ENCODE measurements around the gene SCAMP3.

SCAMP3 gene

DNA sequence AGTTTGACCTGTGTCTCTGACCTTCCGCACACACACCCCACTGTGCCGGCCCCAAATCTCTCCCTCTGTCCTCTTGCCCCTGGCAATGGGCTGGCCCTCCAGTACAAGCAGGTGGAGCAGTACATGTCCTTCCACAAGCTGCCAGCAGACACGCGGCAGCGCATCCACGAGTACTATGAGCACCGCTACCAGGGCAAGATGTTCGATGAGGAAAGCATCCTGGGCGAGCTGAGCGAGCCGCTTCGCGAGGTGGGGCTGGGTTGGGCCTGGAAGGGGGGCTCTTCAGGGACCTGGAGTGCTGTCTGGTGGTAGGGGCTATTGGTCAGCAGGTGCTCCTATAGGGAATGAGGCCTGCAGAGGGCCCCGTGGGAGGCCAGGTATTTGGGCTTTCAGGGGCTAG lies 22.9 kb upstream of the SCAMP3 start:
- DNase-seq: no peak

DNA sequence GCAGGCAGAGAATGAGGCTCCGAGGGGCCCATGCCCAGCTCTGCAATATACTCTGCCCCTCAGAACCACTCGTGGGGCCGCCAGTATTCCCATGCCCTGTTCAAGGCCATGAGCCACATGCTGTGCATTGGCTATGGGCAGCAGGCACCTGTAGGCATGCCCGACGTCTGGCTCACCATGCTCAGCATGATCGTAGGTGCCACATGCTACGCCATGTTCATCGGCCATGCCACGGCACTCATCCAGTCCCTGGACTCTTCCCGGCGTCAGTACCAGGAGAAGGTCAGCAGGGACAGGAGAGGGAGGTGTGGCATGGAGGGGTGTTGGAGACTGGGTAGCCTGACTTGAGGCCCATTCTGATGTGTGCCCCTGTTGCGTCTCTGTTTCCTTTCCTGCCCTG lies 22.3 kb upstream of the SCAMP3 start:
- DNase-seq: no peak

DNA sequence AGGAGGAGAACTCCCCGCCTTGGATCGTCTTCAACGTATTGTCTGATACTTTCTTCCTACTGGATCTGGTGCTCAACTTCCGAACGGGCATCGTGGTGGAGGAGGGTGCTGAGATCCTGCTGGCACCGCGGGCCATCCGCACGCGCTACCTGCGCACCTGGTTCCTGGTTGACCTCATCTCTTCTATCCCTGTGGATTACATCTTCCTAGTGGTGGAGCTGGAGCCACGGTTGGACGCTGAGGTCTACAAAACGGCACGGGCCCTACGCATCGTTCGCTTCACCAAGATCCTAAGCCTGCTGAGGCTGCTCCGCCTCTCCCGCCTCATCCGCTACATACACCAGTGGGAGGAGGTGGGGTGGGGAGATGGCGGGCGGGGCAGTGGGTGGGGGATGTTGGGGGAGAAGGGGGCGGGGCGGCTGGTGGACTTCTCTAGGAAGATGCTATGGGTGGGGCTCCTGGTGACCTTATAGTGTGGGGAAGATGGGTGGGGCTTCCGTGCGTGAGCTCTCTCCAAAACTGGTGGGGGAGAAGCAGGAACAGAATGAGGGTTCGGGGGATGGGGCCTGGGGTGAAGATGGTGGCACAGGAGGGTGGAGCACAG lies 20.4 kb upstream of the SCAMP3 start:
- DNase-seq: no peak

DNA sequence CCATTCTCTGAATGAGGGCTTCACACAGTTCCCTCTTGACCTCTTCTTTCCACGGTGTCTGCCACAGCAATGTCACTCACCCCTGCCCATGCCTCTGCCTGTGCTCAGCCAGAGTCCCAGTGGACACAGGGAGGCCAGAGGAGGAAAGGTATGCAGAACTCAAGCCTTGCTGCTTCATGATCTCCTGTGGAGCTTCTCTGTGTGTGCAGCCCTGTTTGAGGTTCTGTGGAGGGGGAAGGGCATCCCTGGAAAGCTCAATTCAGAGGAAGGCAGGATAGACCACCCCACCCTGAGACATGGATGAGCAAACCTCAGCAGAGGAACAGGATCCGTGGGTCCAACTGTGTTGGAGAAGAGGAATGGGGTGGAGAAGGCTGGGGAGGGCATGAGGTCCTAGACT lies 17.1 kb upstream of the SCAMP3 start:
- DNase-seq: no peak

DNA sequence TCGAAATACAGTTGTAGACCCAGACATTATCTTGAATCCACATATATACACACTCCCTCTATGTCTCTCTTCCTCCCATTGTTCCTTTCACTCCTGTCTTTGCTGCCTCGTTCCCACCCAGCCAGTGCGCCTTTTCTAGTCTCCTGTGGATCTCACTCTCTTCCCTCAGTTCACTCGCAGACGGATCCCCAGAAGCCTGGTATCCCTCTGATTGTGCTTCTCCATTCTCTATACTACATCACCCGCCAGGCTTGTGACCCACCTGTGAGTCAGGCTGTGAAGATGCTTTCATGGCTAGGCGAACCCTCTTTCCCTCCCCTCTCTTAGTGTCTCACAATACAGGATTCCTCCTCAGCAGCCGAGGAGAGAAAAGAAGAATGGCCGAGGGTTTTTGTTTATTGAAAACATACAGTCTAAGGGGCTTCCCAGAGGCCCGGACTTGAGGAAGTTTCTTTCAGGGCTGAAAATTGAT lies 16.6 kb upstream of the SCAMP3 start:
- DNase-seq: no peak

DNA sequence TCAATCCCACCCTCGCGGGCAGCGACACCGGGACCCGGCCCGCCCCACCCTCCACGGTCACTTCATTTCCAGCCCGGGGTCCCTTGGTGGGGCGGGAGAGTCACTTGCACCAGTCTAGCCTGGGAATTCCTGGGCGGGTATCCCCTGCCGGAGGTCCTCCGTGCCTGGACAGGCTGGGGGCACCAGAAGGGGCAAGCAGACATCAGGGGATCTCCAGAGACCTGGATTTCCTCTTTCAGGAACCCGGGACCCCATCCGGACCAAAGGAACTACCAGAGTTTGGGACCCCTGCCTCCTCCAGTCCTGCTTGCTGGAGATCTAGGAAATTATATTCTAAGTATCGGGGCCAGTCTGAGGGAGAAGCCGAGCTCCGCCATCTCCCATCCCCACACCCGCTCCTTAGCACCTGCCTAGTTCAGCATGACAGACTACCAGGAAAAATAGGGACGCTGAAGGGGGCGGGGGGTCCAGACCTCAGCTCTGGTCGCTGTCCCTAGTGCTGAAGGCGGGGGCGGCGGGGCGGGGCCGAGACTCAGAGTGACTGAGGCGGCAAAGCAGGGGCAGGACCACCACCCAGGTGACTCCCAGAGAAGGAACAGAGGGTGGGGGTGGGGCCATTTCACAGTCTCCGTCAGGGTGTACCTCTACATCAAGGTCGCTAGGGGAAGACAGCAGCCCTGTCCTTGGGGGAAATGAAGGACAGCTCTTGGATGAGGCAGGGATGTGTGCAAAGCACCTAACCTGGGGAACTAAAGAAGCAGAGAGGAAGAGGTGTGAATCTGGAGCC lies 15.9 kb upstream of the SCAMP3 start:
- DNase-seq: peak; percentile 70

DNA sequence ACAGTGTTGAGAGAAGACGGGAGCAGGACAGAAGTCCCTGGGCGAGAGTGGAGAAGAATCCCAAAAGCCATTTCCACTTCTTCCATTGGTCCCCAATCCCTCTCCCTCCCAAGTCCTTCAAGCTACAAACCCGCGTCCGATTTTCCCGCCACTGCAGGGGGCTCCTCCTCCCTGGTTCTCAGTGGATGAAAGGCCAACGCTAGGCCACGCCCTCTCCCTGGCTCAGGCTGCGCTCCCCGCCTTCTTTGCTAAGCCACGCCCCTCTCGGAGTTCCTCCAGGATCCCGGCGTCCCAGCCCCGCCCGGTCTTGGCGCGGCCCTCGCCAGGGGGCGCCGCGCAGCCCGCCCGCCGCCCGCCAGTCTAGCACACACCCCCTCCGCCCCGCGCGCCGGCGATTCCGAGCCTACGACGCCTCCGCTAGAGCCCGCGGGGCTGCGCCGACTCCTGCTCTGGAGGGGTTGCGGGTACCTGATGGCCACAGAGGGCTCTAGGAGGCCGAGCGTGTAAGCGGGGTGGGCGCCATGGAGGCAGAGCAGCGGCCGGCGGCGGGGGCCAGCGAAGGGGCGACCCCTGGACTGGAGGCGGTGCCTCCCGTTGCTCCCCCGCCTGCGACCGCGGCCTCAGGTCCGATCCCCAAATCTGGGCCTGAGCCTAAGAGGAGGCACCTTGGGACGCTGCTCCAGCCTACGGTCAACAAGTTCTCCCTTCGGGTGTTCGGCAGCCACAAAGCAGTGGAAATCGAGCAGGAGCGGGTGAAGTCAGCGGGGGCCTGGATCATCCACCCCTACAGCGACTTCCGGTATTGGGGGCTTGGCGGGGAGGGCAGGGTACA lies 15.1 kb upstream of the SCAMP3 start, which contains the start of gene HCN3:
Gene HCN3 (plus strand): TSS at position 394 of the 832 bp plus-strand sequence. CDS start 128 bp downstream, at position 522.
- peak; percentile 92 for DNase-seq

DNA sequence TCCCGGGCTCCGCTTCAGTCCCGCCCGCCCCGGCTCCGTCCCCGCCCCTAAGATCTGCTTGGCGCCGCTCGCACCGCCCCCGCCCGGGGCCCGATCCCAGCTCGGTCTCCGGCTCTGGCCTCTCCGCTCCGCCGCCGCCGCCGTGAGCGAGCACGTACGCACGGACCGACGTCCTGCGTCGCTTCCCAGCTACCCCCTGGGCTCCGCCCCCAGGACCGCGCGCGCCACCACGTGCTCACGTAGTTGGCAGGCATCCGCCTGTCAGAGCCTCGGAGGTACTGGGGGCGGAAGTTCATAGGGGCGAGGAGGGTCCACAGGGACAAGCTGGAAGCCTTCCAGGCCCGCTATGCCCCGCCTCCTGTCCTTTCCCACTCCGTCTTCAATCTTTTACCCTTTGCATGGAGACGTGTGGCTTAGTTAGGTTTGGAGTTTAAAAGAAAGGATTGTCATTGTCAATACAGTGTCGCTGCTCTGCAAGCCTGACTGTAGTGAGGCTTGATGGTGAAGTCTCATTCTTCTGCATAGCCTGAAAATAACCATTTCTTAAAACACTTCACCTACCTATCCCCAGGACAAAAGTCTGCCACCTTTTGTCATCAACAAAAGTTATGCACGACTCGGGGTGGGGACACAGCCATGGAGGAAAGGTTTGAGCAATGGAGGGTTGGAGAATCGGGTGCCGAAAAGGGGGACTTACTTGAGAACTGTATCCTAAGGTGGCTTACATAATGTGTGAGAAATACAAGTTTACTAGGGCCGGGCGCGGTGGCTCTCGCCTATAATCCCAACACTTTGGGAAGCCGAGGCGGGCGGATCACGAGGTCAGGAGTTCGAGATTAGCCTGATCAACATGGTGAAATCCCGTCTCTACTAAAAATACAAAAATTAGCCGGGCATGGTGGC lies 11.4 kb upstream of the SCAMP3 start, which contains the start of gene CLK2:
Gene CLK2 (minus strand): TSS at position 162 of the 903 bp plus-strand sequence. CDS start 2,527 bp downstream, outside the sequence.
- peak; percentile 92 for DNase-seq

DNA sequence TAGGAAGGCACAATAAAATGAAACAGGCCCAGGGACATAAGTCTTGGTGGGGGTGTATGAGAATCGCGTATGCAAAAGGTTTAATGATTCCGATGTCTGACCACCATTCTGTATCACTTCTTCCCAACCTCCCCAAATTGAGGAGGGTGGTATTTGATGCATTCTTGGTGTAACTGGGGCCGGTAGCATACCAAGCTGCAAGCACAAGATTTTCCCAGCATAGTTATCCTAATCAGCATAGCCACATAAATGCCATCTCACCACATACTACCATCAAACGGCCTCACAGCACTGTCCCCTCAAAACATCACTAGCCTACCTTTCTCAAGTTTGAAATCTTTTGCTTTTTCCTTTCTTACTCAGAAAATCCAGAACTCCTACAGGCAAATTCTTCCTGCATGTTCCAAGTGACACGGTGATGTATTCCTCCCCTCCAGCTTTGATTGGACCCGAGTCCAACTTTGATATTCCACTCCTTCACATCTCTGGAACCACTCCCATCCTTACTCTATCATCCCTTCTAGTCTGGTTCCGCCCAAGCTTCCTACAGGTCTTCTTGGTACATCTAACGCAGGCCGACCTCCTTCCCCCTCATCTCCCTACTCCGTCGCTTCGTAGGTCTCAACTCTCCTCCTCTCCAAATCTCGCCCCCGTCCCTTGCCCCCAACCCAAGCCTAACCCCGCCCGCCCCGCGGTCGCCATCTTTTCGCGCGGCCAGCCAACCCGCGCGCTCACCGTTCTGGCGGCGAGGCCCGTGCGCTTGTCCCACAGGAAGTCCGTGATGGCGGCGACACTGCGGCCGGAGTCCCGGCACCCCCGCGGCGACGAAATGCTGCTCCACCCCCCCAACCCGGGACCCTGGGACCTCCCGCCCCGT lies 10.5 kb upstream of the SCAMP3 start:
- DNase-seq: no peak

DNA sequence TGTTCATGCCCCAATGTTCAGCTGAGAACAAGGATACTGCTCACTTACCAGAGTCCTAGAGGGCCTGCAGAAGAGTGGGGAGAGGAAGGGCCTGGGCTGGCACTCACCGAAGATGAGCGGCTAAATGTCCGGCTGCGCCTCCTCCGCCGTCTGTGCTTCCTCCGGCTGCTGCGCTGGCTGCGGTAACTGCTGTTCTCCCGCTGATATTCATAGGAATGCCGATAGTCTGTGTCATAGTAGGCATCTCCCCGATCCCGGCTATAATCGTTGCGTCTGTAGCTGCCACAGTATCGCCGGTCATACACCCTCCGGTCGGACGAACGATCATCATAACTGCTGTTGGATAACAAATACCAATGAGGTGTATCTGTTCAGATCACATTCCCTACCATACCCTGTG lies 7.2 kb upstream of the SCAMP3 start:
- no peak for DNase-seq

DNA sequence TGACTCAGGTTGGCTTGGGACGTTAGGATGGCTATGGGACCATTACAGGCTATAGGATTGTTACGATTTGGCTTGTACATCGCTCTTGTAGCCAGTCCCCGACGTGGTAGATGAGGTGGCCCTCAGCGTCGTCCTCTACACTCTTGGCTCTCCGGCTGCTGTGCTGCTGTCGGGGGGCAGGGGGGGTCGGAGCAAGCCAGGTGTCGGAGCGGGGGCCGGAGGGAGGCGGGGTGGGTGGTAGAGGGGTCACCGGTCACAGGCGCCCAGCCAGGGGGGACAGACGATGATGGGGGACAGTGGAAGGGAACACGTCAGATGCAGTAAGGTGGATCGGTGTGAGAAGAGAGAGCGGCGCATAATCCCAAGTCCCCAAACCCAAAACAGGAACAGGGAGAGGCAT lies 6.5 kb upstream of the SCAMP3 start:
- DNase-seq: no peak

DNA sequence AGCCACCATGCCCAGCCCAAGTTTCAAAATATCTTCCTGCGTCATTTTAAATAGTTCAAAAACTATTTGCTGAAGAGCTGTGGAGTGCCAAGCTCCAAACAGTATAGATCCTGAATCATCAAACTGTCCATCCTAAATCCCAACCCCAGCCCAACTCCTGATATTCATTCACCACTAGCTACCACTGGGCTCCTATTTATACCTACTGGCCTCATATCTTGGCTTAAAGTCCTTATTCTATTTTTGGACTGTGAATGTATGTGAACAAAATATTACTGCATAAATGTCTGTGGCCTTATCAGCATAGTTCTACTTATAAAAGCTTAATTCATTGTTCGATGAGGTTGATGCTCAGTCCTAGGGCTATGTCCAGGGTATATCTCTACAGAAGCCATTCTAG lies 5.2 kb upstream of the SCAMP3 start:
- no peak for DNase-seq

DNA sequence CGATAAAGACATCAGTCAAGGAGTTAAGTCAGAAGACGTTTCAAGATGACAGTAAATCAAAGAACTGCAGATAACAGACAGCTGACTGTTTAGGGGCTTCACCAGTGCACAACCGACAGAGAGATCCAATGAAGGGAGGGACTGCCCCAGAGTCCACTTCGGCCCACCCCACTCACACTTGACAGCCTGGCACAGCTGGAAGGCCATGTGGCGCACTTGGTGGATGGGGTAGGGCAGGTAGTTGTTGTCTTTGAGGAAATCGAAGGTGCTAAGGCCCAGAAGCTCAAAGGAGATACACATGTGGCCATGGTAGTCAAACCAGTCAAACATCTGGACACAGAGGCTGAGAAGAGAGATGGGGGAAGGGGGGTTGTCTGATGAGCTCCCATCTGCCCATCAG lies 4.4 kb upstream of the SCAMP3 start:
- DNase-seq: no peak

DNA sequence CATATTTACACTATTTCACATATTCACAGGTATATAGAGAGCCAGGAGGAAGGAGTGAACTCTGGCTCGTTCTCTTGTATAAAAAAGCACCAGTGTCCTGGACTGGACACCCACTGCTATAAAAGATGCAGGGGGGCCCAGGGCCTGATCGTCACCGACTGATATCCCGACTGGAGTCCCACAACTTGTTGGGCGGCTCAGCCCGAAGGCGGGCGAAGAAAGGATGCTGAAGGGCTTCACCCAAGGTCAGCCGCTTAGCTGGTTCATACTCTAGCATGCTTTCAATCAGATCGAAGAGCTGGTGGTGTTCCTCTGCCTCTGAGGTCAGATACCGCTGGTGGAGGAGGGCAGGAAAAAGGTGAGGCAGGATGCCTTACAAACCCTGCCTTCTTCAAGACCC lies 907 bp upstream of the SCAMP3 start:
- no peak for DNase-seq

DNA sequence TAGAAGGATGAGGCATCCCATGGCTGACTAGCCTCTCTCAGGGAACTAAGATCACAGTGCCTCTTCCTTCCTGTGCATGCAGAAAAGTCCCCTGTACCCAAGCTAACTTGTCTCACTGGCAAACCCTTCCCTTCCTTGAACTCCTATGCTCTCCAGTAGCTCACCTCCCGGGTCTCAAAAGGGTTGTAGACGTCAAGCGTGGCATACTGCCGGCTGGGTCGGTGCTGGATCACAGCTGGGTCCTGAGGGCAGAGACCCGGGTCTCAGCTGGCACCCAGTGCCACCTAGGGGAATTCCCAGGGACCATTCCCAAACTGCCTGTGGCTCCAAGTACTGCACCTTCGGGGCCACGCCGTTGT lies 688 bp downstream of the SCAMP3 start:
- no peak for DNase-seq

DNA sequence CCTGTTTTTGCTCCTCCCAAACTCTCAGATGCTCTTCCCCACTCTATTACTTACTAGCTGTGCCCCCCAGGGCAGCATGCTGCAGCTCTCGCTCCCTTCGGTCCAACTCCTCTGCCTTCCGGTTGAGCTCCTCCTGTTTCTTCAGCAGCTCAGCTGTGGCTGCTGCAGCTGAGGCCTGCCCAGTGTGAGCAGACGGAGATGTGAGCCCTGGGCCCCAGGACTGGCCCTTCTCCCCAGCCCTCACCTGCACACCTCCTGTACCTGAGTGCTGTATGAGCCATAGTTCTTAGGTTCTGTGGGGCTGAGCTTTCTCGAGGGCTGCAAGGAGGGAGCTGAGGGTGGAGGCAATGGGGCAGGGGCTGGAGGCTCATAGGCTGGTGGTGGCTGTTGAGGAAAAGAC lies 1.9 kb downstream of the SCAMP3 start:
- no peak for DNase-seq

DNA sequence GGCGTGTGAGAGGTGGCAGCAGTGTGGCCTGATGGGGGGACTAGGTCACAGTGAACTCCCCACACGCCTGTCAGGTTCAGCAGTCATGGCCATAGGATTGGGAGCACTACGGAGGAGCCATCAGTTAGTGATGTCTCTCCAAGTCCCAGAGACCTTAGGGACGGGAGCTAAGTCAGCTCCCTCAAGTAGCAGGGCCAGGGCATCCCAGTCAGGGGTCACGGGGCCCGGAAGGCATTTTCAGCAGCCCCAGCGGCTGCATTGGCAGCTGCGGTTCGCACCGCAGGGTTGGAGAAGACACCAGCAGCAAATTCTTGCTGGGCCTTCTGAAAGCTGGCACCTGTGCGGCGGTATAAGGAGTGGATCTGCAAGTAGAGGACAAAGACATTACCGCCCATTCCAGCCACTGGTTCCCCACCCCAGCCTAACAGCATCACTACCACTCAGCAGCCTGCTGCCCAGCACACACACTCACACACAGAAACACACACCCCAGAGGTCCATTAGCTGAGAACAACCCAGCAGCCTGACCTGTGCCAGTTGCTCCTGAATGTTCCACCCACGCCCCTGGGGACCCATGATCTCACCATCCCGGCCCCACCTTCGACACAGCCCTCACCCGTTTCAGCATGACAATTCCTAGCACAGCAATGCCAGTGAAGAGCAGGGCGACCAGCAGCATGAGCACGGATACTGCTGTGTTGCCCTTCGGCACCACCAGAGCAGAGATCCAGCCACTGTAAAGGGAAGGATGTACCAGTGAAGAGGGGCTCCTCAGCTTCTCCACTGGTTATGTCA lies 5.9 kb downstream of the SCAMP3 start:
- no peak for DNase-seq

DNA sequence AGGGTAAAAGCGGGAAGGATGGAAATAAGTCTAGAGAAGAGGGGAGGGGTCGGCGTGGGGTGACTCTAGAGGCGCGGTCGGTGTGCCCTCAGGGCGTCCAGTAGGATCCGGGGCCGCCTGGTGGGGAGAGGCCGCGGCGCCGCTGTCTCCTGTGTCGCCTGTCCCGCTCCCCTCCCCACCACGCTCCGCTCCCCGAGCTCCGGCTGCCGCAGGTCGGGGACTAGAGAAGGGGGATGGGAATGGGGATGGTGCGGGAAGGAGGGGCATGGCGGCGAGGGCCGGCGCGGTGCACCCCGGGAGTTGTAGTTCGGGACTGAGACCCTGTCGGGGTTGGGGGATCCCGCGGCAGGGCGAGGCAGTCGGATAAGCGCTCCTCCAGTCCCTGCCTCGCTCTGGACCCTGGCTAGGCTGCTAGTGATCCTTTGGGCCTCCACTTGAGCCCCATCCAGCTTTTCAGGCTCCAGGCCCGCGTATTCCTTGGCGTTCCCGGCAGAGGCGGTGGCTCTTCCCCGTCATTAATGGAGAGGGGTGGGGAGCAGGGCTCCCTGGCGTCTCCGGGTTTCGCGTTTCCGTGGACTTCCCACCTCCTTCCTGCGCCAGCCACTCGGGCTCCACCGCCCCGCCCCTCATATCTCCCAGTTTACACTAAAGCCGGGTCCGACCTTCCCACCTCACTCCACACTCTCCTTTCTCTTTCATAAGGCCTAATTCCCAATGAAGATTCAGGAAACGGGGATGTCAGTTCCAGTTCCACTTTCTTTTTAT lies 6.7 kb downstream of the SCAMP3 start, which contains the start of gene ENTREP3:
Gene ENTREP3 (minus strand): TSS at position 241 of the 765 bp plus-strand sequence. CDS start 606 bp downstream, outside the sequence.
- peak; percentile 75 for DNase-seq

DNA sequence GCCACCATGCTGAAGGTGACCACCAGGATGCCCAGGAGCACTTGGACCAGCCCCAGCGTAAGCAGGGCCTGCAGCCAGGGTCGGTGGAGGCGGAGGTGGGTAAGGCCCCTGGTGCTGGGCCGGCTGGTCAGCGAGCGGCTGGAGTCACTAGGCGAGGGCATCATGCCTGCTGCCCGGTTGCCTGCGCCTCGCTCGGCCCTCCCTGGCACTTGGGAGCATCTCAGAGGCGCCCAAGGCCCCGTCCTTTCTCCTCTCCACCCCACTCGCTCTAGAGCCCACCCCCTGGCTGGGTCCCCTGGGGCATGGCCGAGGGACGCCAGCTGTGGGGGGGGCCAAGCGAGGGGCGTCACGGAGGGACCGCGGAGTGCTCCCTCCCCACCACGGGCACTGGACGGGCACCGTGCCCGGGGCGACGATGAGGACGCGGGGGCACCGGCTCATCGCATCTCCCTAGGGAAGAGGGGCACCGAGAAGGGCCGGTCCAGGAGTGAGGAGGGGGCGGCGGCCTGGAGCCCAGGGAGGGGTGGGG lies 7.4 kb downstream of the SCAMP3 start:
- no peak for DNase-seq
